Measurements from ENCODE around the gene WDR27.

Gene WDR27

DNA sequence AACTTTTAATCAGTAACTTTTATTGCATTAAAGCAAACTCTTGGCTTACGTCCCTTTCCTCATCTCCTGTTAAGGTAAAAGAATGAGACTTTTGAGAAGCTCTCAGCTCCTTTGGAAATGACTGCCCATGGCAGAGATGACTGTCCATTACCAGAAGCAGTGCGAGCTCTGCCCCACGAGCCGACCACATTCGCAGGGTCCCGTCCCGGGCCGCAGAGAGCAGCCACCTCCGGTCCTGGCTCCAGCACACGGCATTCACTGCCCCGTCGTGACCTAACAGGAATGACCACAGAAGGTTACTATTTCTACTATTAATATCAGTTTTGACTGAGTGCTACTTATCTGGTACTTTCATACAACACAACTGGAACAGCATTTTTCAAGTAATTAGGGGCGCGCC lies 63.4 kb downstream of the WDR27 start:
- DNase-seq (ENCODE audit: low read depth) = no peak
- TF ChIP-seq, protein P1, sequence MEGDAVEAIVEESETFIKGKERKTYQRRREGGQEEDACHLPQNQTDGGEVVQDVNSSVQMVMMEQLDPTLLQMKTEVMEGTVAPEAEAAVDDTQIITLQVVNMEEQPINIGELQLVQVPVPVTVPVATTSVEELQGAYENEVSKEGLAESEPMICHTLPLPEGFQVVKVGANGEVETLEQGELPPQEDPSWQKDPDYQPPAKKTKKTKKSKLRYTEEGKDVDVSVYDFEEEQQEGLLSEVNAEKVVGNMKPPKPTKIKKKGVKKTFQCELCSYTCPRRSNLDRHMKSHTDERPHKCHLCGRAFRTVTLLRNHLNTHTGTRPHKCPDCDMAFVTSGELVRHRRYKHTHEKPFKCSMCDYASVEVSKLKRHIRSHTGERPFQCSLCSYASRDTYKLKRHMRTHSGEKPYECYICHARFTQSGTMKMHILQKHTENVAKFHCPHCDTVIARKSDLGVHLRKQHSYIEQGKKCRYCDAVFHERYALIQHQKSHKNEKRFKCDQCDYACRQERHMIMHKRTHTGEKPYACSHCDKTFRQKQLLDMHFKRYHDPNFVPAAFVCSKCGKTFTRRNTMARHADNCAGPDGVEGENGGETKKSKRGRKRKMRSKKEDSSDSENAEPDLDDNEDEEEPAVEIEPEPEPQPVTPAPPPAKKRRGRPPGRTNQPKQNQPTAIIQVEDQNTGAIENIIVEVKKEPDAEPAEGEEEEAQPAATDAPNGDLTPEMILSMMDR (IDR thresholded peaks at IDR 0.05; ENCODE audit: low read depth, low read length, missing control alignments) = no peak
- H3K4me3 ChIP-seq (ENCODE audit: low read depth, low read length) = no peak overlapping the region

DNA sequence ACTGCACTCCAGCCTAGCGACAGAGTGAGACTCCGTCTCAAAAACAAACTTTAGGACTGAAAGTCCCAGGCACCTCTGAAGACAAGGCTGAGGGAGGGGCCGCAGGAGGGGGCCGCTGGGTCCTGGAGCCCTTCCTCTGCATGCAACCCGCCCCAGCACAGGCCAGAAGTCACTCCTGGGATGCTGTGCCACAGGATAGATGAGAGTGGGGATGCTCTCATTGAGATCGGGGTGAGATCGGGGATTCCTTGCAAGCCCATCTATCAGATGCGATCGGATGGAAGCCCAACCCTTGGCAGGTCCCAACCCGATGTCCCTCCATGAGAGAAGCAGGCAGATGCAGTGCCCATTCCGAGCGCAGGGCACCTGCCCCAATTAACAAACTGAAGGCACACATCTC lies 66.5 kb downstream of the WDR27 start:
- no peak overlapping the region for H3K4me3 ChIP-seq (ENCODE audit: low read depth, low read length)
- TF ChIP-seq, protein P1 (IDR thresholded peaks at IDR 0.05; ENCODE audit: low read depth, low read length, missing control alignments) = no peak
- DNase-seq (ENCODE audit: low read depth) = no peak

- TF ChIP-seq, protein P1 (IDR thresholded peaks at IDR 0.05; ENCODE audit: low read depth, low read length, missing control alignments) = no peak
- H3K4me3 ChIP-seq (ENCODE audit: low read depth, low read length) = no peak overlapping the region
- DNase-seq (ENCODE audit: low read depth) = no peak
Observed at GRCh38 chr6:169632841-169633240, 69.0 kb downstream of the WDR27 start.

DNA sequence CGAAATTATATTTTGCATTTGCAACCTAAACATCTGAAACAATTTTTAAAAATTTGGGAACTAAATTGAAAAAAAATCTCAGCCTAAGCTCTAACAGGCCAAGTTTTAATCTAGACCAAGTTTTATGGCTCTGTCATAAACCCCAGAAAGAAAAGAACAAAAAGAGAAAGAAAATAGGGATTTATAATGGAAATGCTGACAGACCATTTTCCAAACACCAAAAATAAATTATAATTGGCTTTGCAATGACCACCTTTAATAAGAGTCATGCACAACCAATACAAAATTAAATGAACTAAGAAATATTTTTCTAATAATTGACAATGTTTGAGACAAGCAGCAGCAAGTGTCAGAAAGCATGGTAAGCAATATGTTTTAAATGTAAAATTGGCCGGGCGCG lies 72.6 kb downstream of the WDR27 start:
- no peak overlapping the region for H3K4me3 ChIP-seq (ENCODE audit: low read depth, low read length)
- TF ChIP-seq, protein P1 (IDR thresholded peaks at IDR 0.05; ENCODE audit: low read depth, low read length, missing control alignments) = no peak
- DNase-seq (ENCODE audit: low read depth) = no peak

DNA sequence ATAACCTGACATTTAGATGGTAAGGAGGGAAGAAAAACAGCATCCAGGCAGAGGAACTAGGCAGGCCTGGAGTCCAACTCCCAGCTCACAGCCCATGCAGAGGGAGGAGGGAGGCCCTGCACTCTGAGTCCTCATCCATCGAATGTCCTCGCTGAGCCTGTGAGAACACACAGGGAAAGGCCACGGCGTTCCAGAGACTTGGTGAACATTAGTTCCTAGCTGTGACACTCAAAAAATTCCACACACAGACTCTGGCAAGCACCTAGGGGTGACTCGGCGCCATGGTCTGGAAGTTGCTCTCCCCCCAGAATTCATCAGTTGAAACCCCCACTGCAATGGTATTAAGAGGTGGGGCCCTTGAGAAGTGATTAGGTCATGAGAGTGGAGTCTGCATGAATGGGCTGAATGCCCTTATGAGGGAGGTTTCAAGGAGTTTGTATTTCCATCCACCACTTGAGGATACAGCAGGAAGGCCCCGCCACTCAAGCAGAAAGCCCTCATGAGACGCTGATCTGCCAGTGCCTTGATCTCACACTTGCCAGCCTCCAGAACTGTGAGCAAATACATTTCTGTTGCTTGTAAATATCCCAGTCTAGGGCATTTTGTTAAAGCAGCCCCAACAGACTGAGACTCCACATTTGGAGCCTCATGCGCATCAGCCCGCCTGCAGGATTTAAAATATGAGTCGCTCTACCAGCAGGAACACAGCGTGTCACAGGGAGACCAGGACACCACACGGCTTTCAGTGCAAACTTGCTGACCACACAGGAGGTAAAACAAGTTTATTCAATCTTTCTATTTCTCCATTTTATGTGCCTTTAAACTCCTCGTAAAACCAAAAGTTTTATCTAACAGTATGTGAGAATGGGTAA lies 73.9 kb downstream of the WDR27 start:
- TF ChIP-seq, protein P1 (IDR thresholded peaks at IDR 0.05; ENCODE audit: low read depth, low read length, missing control alignments) = no peak

DNA sequence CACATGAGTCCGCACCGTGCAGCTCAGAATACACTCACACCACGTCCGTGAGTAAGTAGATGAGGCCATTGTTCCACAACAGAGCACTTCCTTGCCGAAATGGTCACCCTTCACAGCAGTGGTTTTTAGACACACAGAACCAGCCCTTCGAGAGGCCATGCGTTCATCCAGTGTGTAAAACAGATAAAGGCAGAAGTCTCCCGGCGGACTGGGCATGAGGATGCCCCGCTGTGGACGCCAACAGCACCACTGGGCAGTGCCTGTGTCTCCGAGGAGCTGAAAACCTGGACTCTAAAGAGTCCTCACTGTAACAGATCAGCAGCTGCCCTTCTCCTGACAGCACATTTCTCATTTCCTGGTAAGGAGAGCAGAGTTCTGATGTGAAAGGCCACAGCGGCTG lies 75.2 kb downstream of the WDR27 start:
- H3K4me3 ChIP-seq (ENCODE audit: low read depth, low read length) = no peak overlapping the region
- TF ChIP-seq, protein P1 (IDR thresholded peaks at IDR 0.05; ENCODE audit: low read depth, low read length, missing control alignments) = no peak
- DNase-seq (ENCODE audit: low read depth) = no peak

More for the DNA sequence above, 73.9 kb downstream of the WDR27 start:
- no peak for DNase-seq (ENCODE audit: low read depth)
- H3K4me3 ChIP-seq (ENCODE audit: low read depth, low read length) = no peak overlapping the region

GRCh38 chr6:169626169-169626568 lies 75.7 kb downstream of the WDR27 start:
- TF ChIP-seq, protein P1 (IDR thresholded peaks at IDR 0.05; ENCODE audit: low read depth, low read length, missing control alignments) = no peak
- H3K4me3 ChIP-seq (ENCODE audit: low read depth, low read length) = no peak overlapping the region
- DNase-seq (ENCODE audit: low read depth) = no peak
